Panc1 (cell line): ENCODE data around the gene LRRC8C.

Experiments used
- CTCF ChIP-seq: fragments of 450-650 bp; IDR thresholded peaks from 2 replicates; pipeline ENCODE4 v1.5.1; 2017; ENCODE audit warnings: mild to moderate bottlenecking
- POLR2AphosphoS5 ChIP-seq: IDR thresholded peaks from 2 replicates; pipeline ENCODE4 v1.6.1; 2012; ENCODE audit warnings: mild to moderate bottlenecking, low read depth, low read length, moderate library complexity
- TCF7L2 ChIP-seq: IDR thresholded peaks from 2 replicates; pipeline ENCODE4 v1.6.1; 2011; ENCODE audit warnings: mild to moderate bottlenecking, low read depth, low read length, inconsistent platforms

GRCh38 chr1:89733748-89734147 lies 100.8 kb downstream of the LRRC8C start:
- no peak for TF ChIP-seq CTCF
- TF ChIP-seq TCF7L2, result no peak
- TF ChIP-seq POLR2AphosphoS5, result no peak
